Activated CD4-positive, alpha-beta T cell treated with anti-CD3 and anti-CD28 coated beads, Interleukin-2, amount 50 U/mL, for 48 hours (primary cell): ENCODE data around the gene COL4A1.

Experiments
- DNase-seq, 2 experiments: peaks; one replicate each; pipeline ENCODE4 v3.0.0-alpha.2; 2020

The COL4A1 gene

GRCh38 chr13:110105136-110105535 is 201.8 kb downstream of the COL4A1 start:
- no peak for DNase-seq

GRCh38 chr13:110103534-110103933 is 203.4 kb downstream of the COL4A1 start:
- no peak for DNase-seq

- no peak for DNase-seq
These were observed 203.9 kb downstream of the COL4A1 start for GRCh38 chr13:110103026-110103425.

- no peak for DNase-seq
These were observed 204.9 kb downstream of the COL4A1 start for GRCh38 chr13:110102053-110102452.

- no peak for DNase-seq
These were observed 207.0 kb downstream of the COL4A1 start for GRCh38 chr13:110099922-110100321.
